ENCODE data around the gene UBA5. TPM values are rescaled to one million over a fixed set of nuclear protein-coding genes. Genes with fewer than 3 reads are reported as not detected.

The UBA5 gene
- total RNA-seq, result 24.4 and 33.4 TPM in 2 replicates

DNA sequence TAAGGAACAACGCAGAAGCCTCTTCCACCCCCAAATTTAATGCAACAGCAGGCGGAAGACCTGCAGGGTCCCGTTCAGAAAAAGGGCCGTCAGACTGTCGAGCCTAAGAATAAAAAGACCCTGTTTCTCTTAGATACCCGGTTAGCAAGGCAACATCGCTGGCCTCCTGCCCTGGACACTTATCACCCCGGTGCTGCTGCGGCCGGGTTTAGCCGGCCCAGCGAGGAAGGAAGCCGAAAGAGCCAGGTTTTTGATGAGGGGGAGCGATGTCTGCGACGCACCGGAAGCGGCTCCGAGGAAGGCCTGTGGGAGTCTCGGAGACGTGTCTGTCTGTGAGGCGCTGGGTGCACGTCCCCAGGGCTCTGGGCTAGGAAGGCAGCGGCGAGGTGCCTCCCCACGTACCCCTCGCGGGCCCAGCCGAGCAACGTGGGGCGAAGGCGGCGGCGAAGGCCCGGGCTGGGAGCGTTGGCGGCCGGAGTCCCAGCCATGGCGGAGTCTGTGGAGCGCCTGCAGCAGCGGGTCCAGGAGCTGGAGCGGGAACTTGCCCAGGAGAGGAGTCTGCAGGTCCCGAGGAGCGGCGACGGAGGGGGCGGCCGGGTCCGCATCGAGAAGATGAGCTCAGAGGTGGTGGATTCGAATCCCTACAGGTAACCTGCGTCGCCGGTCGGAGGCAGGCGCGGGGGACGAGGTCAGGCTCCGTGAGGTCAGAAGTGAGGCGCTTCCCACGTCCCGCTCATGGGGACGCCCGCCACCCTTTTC lies at the start of gene UBA5:
Gene UBA5 (plus strand): TSS at position 278 of the 759 bp plus-strand sequence. CDS start 209 bp downstream, at position 487.

GRCh38 chr3:132659365-132660051 lies 621 bp upstream of the UBA5 start, which contains the start of gene ACAD11:
Gene ACAD11, minus strand, starts transcription at chr3:132659809. Its CDS starts 58 bp downstream, at chr3:132659751.

DNA sequence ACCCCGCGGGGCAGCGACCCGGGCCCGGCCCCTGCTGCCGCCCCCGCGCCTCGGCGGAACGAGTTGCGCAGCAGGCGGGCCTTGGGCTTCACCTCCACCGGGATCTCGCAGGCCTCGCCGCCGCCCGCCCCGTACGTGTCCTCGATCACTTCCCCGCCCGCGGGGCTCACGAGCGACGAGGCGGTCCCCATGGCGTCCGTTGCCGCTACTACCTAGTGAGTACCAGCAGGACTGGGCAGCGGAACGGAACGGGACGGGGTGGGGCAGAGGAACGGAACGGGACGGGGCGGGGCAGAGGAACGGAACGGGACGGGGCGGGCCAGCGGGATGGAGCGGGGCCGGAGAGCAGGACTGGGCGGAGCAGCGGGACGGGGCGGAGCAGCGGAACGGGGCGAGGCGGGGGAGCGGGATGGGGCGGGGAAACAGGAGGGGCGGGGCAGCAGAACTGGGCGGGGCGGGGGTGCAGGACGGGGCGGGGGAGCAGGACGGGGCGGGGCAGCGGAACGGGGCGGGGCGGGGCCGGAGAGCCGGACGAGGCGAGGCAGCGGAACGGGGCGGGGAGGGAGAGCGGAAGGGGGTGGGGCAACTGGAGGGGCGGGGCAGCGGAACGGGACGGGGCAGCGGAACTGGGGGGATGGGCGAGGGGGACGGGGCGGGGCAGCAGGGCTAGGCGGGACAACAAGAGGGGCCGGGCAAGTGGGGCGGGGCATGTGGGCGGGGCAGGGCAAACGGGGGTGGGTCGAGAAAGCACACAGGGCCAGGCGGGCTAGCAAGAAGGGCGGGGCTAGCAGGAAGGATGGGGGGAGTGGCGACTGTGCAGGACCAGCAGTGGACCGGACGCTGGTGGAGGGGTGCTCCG lies 62.3 kb downstream of the UBA5 start, which contains the start of gene NPHP3:
Gene NPHP3 (minus strand): TSS at position 245 of the 859 bp plus-strand sequence. CDS start 54 bp downstream, at position 191.

Other genes with a start within 250 kb of the UBA5 start
- gene DNAJC13, start 242.8 kb upstream of the UBA5 start, total RNA-seq, result 23.3 and 27.1 TPM in 2 replicates
- gene ACKR4, start 63.1 kb upstream of the UBA5 start, total RNA-seq, result not detected in 2 replicates
- 15.5 and 19.5 TPM in 2 replicates for gene ACAD11, start 520 bp upstream of the UBA5 start, total RNA-seq
- 14.6 and 15.3 TPM in 2 replicates for gene NPHP3, start 62.1 kb downstream of the UBA5 start, total RNA-seq